Common myeloid progenitor, CD34-positive (primary cell): Measurements from ENCODE around the gene PARVB.

ENCODE experiments used
- CTCF ChIA-PET: fragments of 350-600 bp; sonication (Branson Sonifier 250); formaldehyde crosslinking; loops from one replicate; lab custom pipeline; 2021; ENCODE audit warnings: antibody characterized with exemption; lab: Charles Lee
- POLR2A ChIA-PET: fragments of 350-600 bp; sonication (Branson Sonifier 250); formaldehyde crosslinking; loops from one replicate; lab custom pipeline; 2021; ENCODE audit warnings: antibody characterized with exemption; lab: Charles Lee
- DNase-seq, 3 donors: peaks; one replicate each; pipeline versions ENCODE4 v3.0.0 to v3.0.0-alpha.2; 2013
- H3K27ac ChIP-seq, 2 experiments: 1 replicate in 1 of 2; 2 replicates in 1 of 2; pipeline ENCODE4 v1.7.0; 2013; ENCODE audit warnings: inconsistent platforms in 2 of 2, low read length in 2 of 2, mild to moderate bottlenecking in 2 of 2, low read depth in 1 of 2, moderate library complexity in 1 of 2; ENCODE audit not compliant: severe bottlenecking in 2 of 2, insufficient read depth in 1 of 2, poor library complexity in 1 of 2
- H3K27me3 ChIP-seq, 5 experiments: replicated peaks in 2 of 5; 1 replicate in 3 of 5; 2 replicates in 2 of 5; pipeline versions ENCODE4 v1.6.1 to v1.7.0; 2013; ENCODE audit warnings: low read length in 4 of 5, mild to moderate bottlenecking in 2 of 5, moderate library complexity in 2 of 5, inconsistent platforms in 1 of 5; ENCODE audit not compliant: insufficient read depth in 5 of 5, control insufficient read depth in 4 of 5
- H3K36me3 ChIP-seq, 4 experiments: 1 replicate in 2 of 4; 2 replicates in 2 of 4; pipeline versions ENCODE4 v1.6.1 to v1.7.0; 2013; ENCODE audit warnings: low read length in 3 of 4, control low read depth in 1 of 4, mild to moderate bottlenecking in 1 of 4; ENCODE audit not compliant: control insufficient read depth in 4 of 4, insufficient read depth in 4 of 4
- H3K4me1 ChIP-seq, 4 experiments: 1 replicate in 3 of 4; 2 replicates in 1 of 4; pipeline versions ENCODE4 v1.6.1 to v1.7.1; 2013; ENCODE audit warnings: low read length in 3 of 4, mild to moderate bottlenecking in 3 of 4, control low read depth in 1 of 4, inconsistent platforms in 1 of 4, moderate library complexity in 1 of 4; ENCODE audit not compliant: control insufficient read depth in 4 of 4, insufficient read depth in 4 of 4; ENCODE audit errors: control extremely low read depth in 1 of 4
- H3K4me3 ChIP-seq, 7 experiments: 1 replicate in 4 of 7; 2 replicates in 3 of 7; pipeline versions ENCODE4 v1.5.1 to v1.7.0; 2013; ENCODE audit warnings: mild to moderate bottlenecking in 7 of 7, low read length in 6 of 7, moderate library complexity in 6 of 7, inconsistent platforms in 2 of 7, low read depth in 2 of 7, control low read depth in 1 of 7; ENCODE audit not compliant: insufficient read depth in 4 of 7, control insufficient read depth in 1 of 7; ENCODE audit errors: extremely low read depth in 1 of 7
- H3K9me3 ChIP-seq, 5 experiments: 1 replicate in 4 of 5; 2 replicates in 1 of 5; pipeline versions ENCODE4 v1.6.1 to v1.7.1; 2013; ENCODE audit warnings: low read length in 4 of 5, mild to moderate bottlenecking in 2 of 5, inconsistent platforms in 1 of 5, low read depth in 1 of 5, moderate library complexity in 1 of 5; ENCODE audit not compliant: control insufficient read depth in 4 of 5, insufficient read depth in 2 of 5; ENCODE audit errors: control extremely low read depth in 1 of 5
- WGBS: methylation state at CpG from one replicate; pipeline ENCODE4 v1.1.5; 2013; ENCODE audit not compliant: insufficient coverage; 5-methylcytosine and 5-hydroxymethylcytosine counted together

Gene PARVB

GRCh38 chr22:44162960-44163359, 138.9 kb downstream of the PARVB start:
- POLR2A ChIA-PET = no interaction called here
- CTCF ChIA-PET = no interaction called here
- Histone ChIP-seq H3K4me3 (no peak overlapping the region), H3K36me3 (peaks cover 4 to 41% (median 24%) of the 10 kb centered on the region in 4 experiments), H3K27ac (no peak overlapping the region), H3K4me1 (peaks cover 8 to 29% (median 22%) of the 10 kb centered on the region in 4 experiments), H3K9me3 (no peaks in the 10 kb centered on the region), H3K27me3 (no peaks in the 10 kb centered on the region)
- WGBS = 100% methylated on average over 11 of the region's 13 CpGs
- DNase-seq = no peak

- WGBS = 92% methylated on average over 15 of the region's 18 CpGs
- Histone ChIP-seq H3K4me3 (no peak overlapping the region), H3K4me1 (peaks cover 8 to 29% (median 22%) of the 10 kb centered on the region in 4 experiments), H3K27me3 (no peaks in the 10 kb centered on the region), H3K9me3 (no peaks in the 10 kb centered on the region), H3K27ac (no peak overlapping the region), H3K36me3 (peaks cover 4 to 42% (median 26%) of the 10 kb centered on the region in 4 experiments)
- CTCF ChIA-PET = no interaction called here
- POLR2A ChIA-PET = no interaction called here
- DNase-seq = no peak
These were observed 139.4 kb downstream of the PARVB start for GRCh38 chr22:44163536-44163935.

- 96% methylated on average over 10 of the region's 11 CpGs for WGBS
- CTCF ChIA-PET = interaction anchor here (1.6 to 1.9 kb wide), 2 partner anchors 11 to 16 kb away, joined by 4 to 5 read pairs; no protein-coding TSS in a partner anchor
- peaks cover 8 to 27% (median 22%) of the 10 kb centered on the region in 4 experiments for H3K4me1 ChIP-seq
- no peaks in the 10 kb centered on the region for H3K9me3 ChIP-seq
- H3K27me3 ChIP-seq = no peaks in the 10 kb centered on the region
- H3K36me3 ChIP-seq = peaks cover 4 to 40% (median 28%) of the 10 kb centered on the region in 4 experiments
- POLR2A ChIA-PET = no interaction called here
- no peak overlapping the region for H3K27ac ChIP-seq
- no peak for DNase-seq
- H3K4me3 ChIP-seq = no peak overlapping the region
These were observed 139.9 kb downstream of the PARVB start for GRCh38 chr22:44164031-44164430.

GRCh38 chr22:44165286-44165874, 141.3 kb downstream of the PARVB start:
- POLR2A ChIA-PET = no interaction called here

GRCh38 chr22:44166498-44167276, 142.6 kb downstream of the PARVB start:
- ChIA-PET POLR2A (no interaction called here), CTCF (interaction anchor here (1.1 kb wide), 1 partner anchor 15 kb away, joined by 3 read pairs; no protein-coding TSS in a partner anchor)
- peaks cover 0 to 11% (median 5%) of the 10 kb centered on the region in 4 experiments for H3K4me1 ChIP-seq
- H3K36me3 ChIP-seq = peaks cover 4 to 41% (median 30%) of the 10 kb centered on the region in 4 experiments
- no peak for DNase-seq
- no peaks in the 10 kb centered on the region for H3K9me3 ChIP-seq
- no peak overlapping the region for H3K27ac ChIP-seq
- H3K4me3 ChIP-seq = no peak overlapping the region
- H3K27me3 ChIP-seq = no peaks in the 10 kb centered on the region
- 92% methylated on average over 13 of the region's 20 CpGs for WGBS

More at GRCh38 chr22:44165286-44165874, 141.3 kb downstream of the PARVB start:
- peaks cover 4 to 41% (median 29%) of the 10 kb centered on the region in 4 experiments for H3K36me3 ChIP-seq
- H3K4me3 ChIP-seq = no peak overlapping the region
- 99% methylated on average over 5 of the region's 15 CpGs for WGBS
- no peaks in the 10 kb centered on the region for H3K9me3 ChIP-seq
- CTCF ChIA-PET = interaction anchor here (1.6 to 1.9 kb wide), 2 partner anchors 9 to 14 kb away, joined by 4 to 5 read pairs; no protein-coding TSS in a partner anchor
- H3K27me3 ChIP-seq = no peaks in the 10 kb centered on the region
- no peak for DNase-seq
- H3K27ac ChIP-seq = no peak overlapping the region
- peaks cover 4 to 15% (median 10%) of the 10 kb centered on the region in 4 experiments for H3K4me1 ChIP-seq

- H3K27ac ChIP-seq = no peak overlapping the region
- no peak overlapping the region for H3K4me3 ChIP-seq
- no peaks in the 10 kb centered on the region for H3K27me3 ChIP-seq
- no peak for DNase-seq
- H3K4me1 ChIP-seq = peaks cover 3 to 18% (median 11%) of the 10 kb centered on the region in 4 experiments
- ChIA-PET POLR2A (no interaction called here), CTCF (interaction anchor here (1.1 kb wide), 1 partner anchor 16 kb away, joined by 3 read pairs; no protein-coding TSS in a partner anchor)
- peaks cover 4 to 41% (median 28%) of the 10 kb centered on the region in 4 experiments for H3K36me3 ChIP-seq
- WGBS = 95% methylated on average over 4 of the region's 12 CpGs
- no peaks in the 10 kb centered on the region for H3K9me3 ChIP-seq
These were observed 143.4 kb downstream of the PARVB start for GRCh38 chr22:44167501-44167900.
